HepG2 (cell line): Measurements from ENCODE around the gene LYZL2. TPM values are rescaled to one million over a fixed set of nuclear protein-coding genes. Genes with fewer than 3 reads are reported as not detected.

Experiments used
- ATAC-seq: fragments of 200-7000 bp; cut with Tn5 transposase; 3 replicates; pipeline ENCODE4 v1.9.1; 2020; ENCODE audit warnings: mild to moderate bottlenecking, moderate library complexity
- BruUV-seq: library from RNA; stranded (reverse); fragments of 400-500 nt; replicated peaks from 2 replicates; lab custom pipeline; 2021; lab: Mats Ljungman, UMichigan
- CTCF ChIA-PET: fragments of 300-600 bp; formaldehyde crosslinking; extraction: SDS; loops from one replicate; lab custom pipeline; 2021; ENCODE audit warnings: low total read pairs, inconsistent platforms, low intra/inter-chr PET ratio; lab: Yijun Ruan, JAX
- POLR2A ChIA-PET: fragments of 350-600 bp; sonication (Branson Sonifier 250); formaldehyde crosslinking; loops from one replicate; lab custom pipeline; 2020; ENCODE audit warnings: antibody characterized with exemption, inconsistent platforms; lab: Yijun Ruan, JAX
- DNase-seq: peaks from one replicate; pipeline ENCODE4 v3.0.0-alpha.2; 2015; ENCODE audit warnings: low spot score
- FAIRE-seq: peaks from 3 replicates; lab custom pipeline; 2011; peaks lifted over from hg19 to GRCh38; lab: Jason Lieb, UNC
- H2AFZ ChIP-seq: one replicate; pipeline ENCODE4 v1.6.1; 2011; ENCODE audit warnings: low read length, inconsistent platforms
- H3K27ac ChIP-seq: fragments of 300-600 bp; 3 replicates; pipeline ENCODE4 v1.8.0; 2011; ENCODE audit warnings: mixed run types, mild to moderate bottlenecking, mixed read lengths, low read length, inconsistent platforms; ENCODE audit not compliant: insufficient read depth; ENCODE audit errors: extremely low read length
- H3K27me3 ChIP-seq, 2 experiments: fragments of 200-600 bp in 1 of 2; 2 replicates in 1 of 2; 3 replicates in 1 of 2; pipeline versions ENCODE4 v1.6.0 to v1.8.0; 2011; ENCODE audit warnings: low read length in 2 of 2, mild to moderate bottlenecking in 2 of 2, moderate library complexity in 2 of 2, inconsistent platforms in 1 of 2; ENCODE audit not compliant: insufficient read depth in 2 of 2, control insufficient read depth in 1 of 2
- H3K36me3 ChIP-seq, 2 experiments: fragments of 200-600 bp in 1 of 2; replicated peaks in 1 of 2; 2 replicates in 1 of 2; 3 replicates in 1 of 2; pipeline versions ENCODE4 v1.5.1 to v1.8.0; 2011; ENCODE audit warnings: low read length in 2 of 2, inconsistent platforms in 1 of 2; ENCODE audit not compliant: insufficient read depth in 2 of 2, control insufficient read depth in 1 of 2
- H3K4me1 ChIP-seq: 2 replicates; pipeline ENCODE4 v1.5.1; 2012; ENCODE audit warnings: low read length, inconsistent platforms; ENCODE audit not compliant: insufficient read depth
- H3K4me2 ChIP-seq: 2 replicates; pipeline ENCODE4 v1.6.0; 2011; ENCODE audit warnings: low read depth, low read length, inconsistent platforms
- H3K4me3 ChIP-seq, 3 experiments: fragments of 200-600 bp in 1 of 3; sonication (generic), shearing (Covaris generic) in 1 of 3; replicated peaks in 1 of 3; 2 replicates each; pipeline ENCODE4 v1.5.1; 2011 to 2016; ENCODE audit warnings: low read length in 3 of 3, inconsistent platforms in 2 of 3, low read depth in 2 of 3, mild to moderate bottlenecking in 2 of 3, control low read depth in 1 of 3, mixed read lengths in 1 of 3; ENCODE audit not compliant: insufficient read depth in 1 of 3
- H3K79me2 ChIP-seq: one replicate; pipeline ENCODE4 v1.6.1; 2011; ENCODE audit warnings: low read length, inconsistent platforms; ENCODE audit not compliant: insufficient read depth
- H3K9ac ChIP-seq: 2 replicates; pipeline ENCODE4 v1.6.0; 2011; ENCODE audit warnings: mild to moderate bottlenecking, low read depth, low read length, inconsistent platforms; ENCODE audit not compliant: insufficient read depth
- H3K9me3 ChIP-seq: 2 replicates; pipeline ENCODE4 v1.5.1; 2012; ENCODE audit warnings: mild to moderate bottlenecking, low read length
- H4K20me1 ChIP-seq: 2 replicates; pipeline ENCODE4 v1.6.0; 2011; ENCODE audit warnings: inconsistent platforms, mild to moderate bottlenecking, low read length, moderate library complexity; ENCODE audit not compliant: insufficient read depth
- BCL3 ChIP-seq: sonication (generic); formaldehyde crosslinking; IDR thresholded peaks from 2 replicates; pipeline ENCODE4 v1.5.1; 2020; ENCODE audit warnings: mild to moderate bottlenecking, missing genetic modification reagents, moderate library complexity
- FOSL2 ChIP-seq: sonication (generic); formaldehyde crosslinking; IDR thresholded peaks from 2 replicates; pipeline ENCODE4 v1.4.0; 2020; ENCODE audit warnings: missing genetic modification reagents
- HIC2 ChIP-seq: sonication (generic); formaldehyde crosslinking; IDR thresholded peaks from 2 replicates; pipeline ENCODE4 v1.9.0; 2022; ENCODE audit warnings: low read depth, missing genetic modification reagents
- JUND ChIP-seq: sonication (generic); formaldehyde crosslinking; IDR thresholded peaks from 2 replicates; pipeline ENCODE4 v1.8.0; 2022; ENCODE audit warnings: mild to moderate bottlenecking, missing genetic modification reagents
- MYC ChIP-seq: sonication (generic); formaldehyde crosslinking; IDR thresholded peaks from 2 replicates; pipeline ENCODE4 v1.9.0; 2021; ENCODE audit warnings: missing genetic modification reagents, borderline replicate concordance
- ONECUT2 ChIP-seq: sonication (generic); formaldehyde crosslinking; IDR thresholded peaks from 2 replicates; pipeline ENCODE4 v1.4.0; 2020; ENCODE audit warnings: missing genetic modification reagents
- PCBP2 ChIP-seq: fragments of 200-400 bp; formaldehyde crosslinking; optimal IDR thresholded peaks from 2 replicates; pipeline ENCODE3; 2018; ENCODE audit warnings: low read length, low read depth; ENCODE audit not compliant: poor library complexity, severe bottlenecking
- POLR2G ChIP-seq: fragments of 200-400 bp; formaldehyde crosslinking; IDR thresholded peaks from 2 replicates; pipeline ENCODE4 v1.6.1; 2018; ENCODE audit warnings: mild to moderate bottlenecking, low read depth, low read length, moderate library complexity
- TFAP4 ChIP-seq: sonication (generic); IDR thresholded peaks from 2 replicates; pipeline ENCODE4 v1.6.1; 2016; ENCODE audit warnings: low read depth, borderline replicate concordance
- ZNF10 ChIP-seq: sonication (generic); formaldehyde crosslinking; IDR thresholded peaks from 2 replicates; pipeline ENCODE4 v1.4.0; 2020; ENCODE audit warnings: mild to moderate bottlenecking, low read depth, missing genetic modification reagents, borderline replicate concordance
- ZNF329 ChIP-seq: sonication (generic); formaldehyde crosslinking; IDR thresholded peaks from 2 replicates; pipeline ENCODE4 v1.9.0; 2021; ENCODE audit warnings: low read depth, mild to moderate bottlenecking, missing genetic modification reagents
- ZNF512B ChIP-seq: sonication (generic); formaldehyde crosslinking; IDR thresholded peaks from 2 replicates; pipeline ENCODE4 v1.5.1; 2020; ENCODE audit warnings: missing genetic modification reagents, mild to moderate bottlenecking, borderline replicate concordance
- ZNF740 ChIP-seq: sonication (generic); formaldehyde crosslinking; IDR thresholded peaks from 2 replicates; pipeline ENCODE4 v1.4.0; 2020; ENCODE audit warnings: missing genetic modification reagents
- ZNF75D ChIP-seq: sonication (generic); formaldehyde crosslinking; IDR thresholded peaks from 2 replicates; pipeline ENCODE4 v1.8.1; 2023; ENCODE audit warnings: missing genetic modification reagents, mild to moderate bottlenecking, borderline replicate concordance
- ZNF788 ChIP-seq: sonication (generic); formaldehyde crosslinking; IDR thresholded peaks from 2 replicates; pipeline ENCODE4 v1.5.0; 2020; ENCODE audit warnings: mild to moderate bottlenecking, missing genetic modification reagents, borderline replicate concordance
- WGBS: methylation state at CpG from one replicate; pipeline ENCODE4 v1.1.6; 2017; ENCODE audit warnings: low lambda C conversion rate; 5-methylcytosine and 5-hydroxymethylcytosine counted together
- in situ Hi-C: cut with HindIII; loops from 2 replicates; pipeline ENCODE4 v1.10.0; 2017; ENCODE audit warnings: low pct_unique_long_range_greater_than_20kb; ENCODE audit not compliant: extremely low pct_ligation_motif_present
- intact Hi-C: fragments of 100-400 bp; cut with micrococcal nuclease; formaldehyde crosslinking; loops from one replicate; pipeline ENCODE4 v1.10.0; 2022; ENCODE audit not compliant: unreplicated experiment
- polyA plus RNA-seq, 8 experiments: library from polyadenylated mRNA; depleted of rRNA in 3 of 8; stranded (reverse) in 7 of 8; unstranded in 1 of 8; fragments of >200 nt; fragmentation: Illumina TruSeq in 4 of 8; extraction: Trizol in 4 of 8; gene quantifications; 2 replicates each; pipeline versions ENCODE4 v1.2.1 to v1.2.3, GENCODE V29; 2011 to 2016; ENCODE audit warnings: low read depth in 4 of 8, missing spikeins in 1 of 8, mixed read lengths in 1 of 8; ENCODE audit not compliant: insufficient read depth in 1 of 8
- total RNA-seq, 5 experiments: library from RNA; depleted of rRNA; stranded (reverse); fragments of >200 nt; fragmentation: Illumina TruSeq; extraction: Trizol; gene quantifications; 2 replicates each; pipeline ENCODE4 v1.2.3, GENCODE V29; 2016; ENCODE audit warnings: low read depth in 1 of 5

LYZL2 gene
- total and polyA plus RNA-seq, 2 of the 13 experiments (the other 11 are each of a cell fraction or from before 2014, with no cell fraction given) = 0.20 to 0.63 TPM

GRCh38 chr10:30606313-30606712 lies 23.2 kb downstream of the LYZL2 start:
- 16% methylated on average over 5 of the region's 5 CpGs for WGBS
- no peak for TF ChIP-seq PCBP2
- peak; percentile 68 for TF ChIP-seq FOSL2 (CRISPR knock-in tag)
- no peak for TF ChIP-seq ZNF740
- TF ChIP-seq HIC2 (CRISPR knock-in tag) = peak; percentile 55
- TF ChIP-seq ONECUT2 (CRISPR knock-in tag) = peak; percentile 81
- TF ChIP-seq BCL3 = no peak
- peak; percentile 34; the same call in 1 of the 2 replicates for TF ChIP-seq MYC (CRISPR knock-in tag)
- no peak for TF ChIP-seq ZNF512B (CRISPR knock-in tag)
- no peak for TF ChIP-seq ZNF788 (CRISPR knock-in tag)
- TF ChIP-seq ZNF10 (CRISPR knock-in tag) = no peak
- no peak for TF ChIP-seq ZNF75D (CRISPR knock-in tag)
- TF ChIP-seq JUND (CRISPR knock-in tag) = no peak
- TF ChIP-seq ZNF329 (CRISPR knock-in tag) = no peak
- TF ChIP-seq TFAP4 = peak; percentile 61; the same call in 1 of the 2 replicates
- 0 out of 2 replicates have a peak, but pooled peaks have one; percentile 30 for TF ChIP-seq POLR2G
- peak overlapping the region; percentile 56 for H3K9ac ChIP-seq
- peaks cover 96% of the 10 kb centered on the region for H3K4me1 ChIP-seq
- H2AFZ ChIP-seq = no peak overlapping the region
- ChIA-PET CTCF (no interaction called here), POLR2A (interaction anchor here (0.9 to 5.2 kb wide), 10 partner anchors 14 to 257 kb away, joined by 3 to 30 read pairs (median 6); partner anchors contain the start of genes MAP3K8 and MTPAP)
- no peaks in the 10 kb centered on the region for H4K20me1 ChIP-seq
- no peaks in the 10 kb centered on the region for H3K79me2 ChIP-seq
- ATAC-seq (peak; percentile 10; the same call in 2 of the 3 replicates), FAIRE-seq (no peak), DNase-seq (peak; percentile 48)
- no TSS peak for BruUV-seq
- no peaks in the 10 kb centered on the region; the same call in 1 of the 2 replicates for H3K9me3 ChIP-seq
- intact Hi-C loops = loop anchor here (1.0 kb wide), 1 partner anchor 34 kb away; no protein-coding TSS in a partner anchor
- peak overlapping the region; percentile 72 for H3K4me2 ChIP-seq
- peak overlapping the region; percentile 97 for H3K27ac ChIP-seq
- no peaks in the 10 kb centered on the region for H3K36me3 ChIP-seq
- peak overlapping the region in 1 of 3 experiments; percentile 26; a peak in 1 of 6 replicates for H3K4me3 ChIP-seq
- no peaks in the 10 kb centered on the region for H3K27me3 ChIP-seq
- in situ Hi-C loops = loop anchor here (10.0 kb wide), 1 partner anchor 1292 kb away; no protein-coding TSS in a partner anchor
